ENCODE results near the gene PRPF31.

Gene PRPF31

GRCh38 chr19:54106716-54107115 is 8.8 kb upstream of the PRPF31 start:
- no peak for DNase-seq (ENCODE audit: low read depth in 1 of 2, low spot score in 1 of 2)

- no peak for DNase-seq (ENCODE audit: low read depth in 1 of 2, low spot score in 1 of 2)
Observed at GRCh38 chr19:54107876-54108490, 7.6 kb upstream of the PRPF31 start.

- DNase-seq (ENCODE audit: low read depth in 1 of 2, low spot score in 1 of 2): no peak
Observed at GRCh38 chr19:54108496-54108895, 7.1 kb upstream of the PRPF31 start.

- DNase-seq (ENCODE audit: low read depth in 1 of 2, low spot score in 1 of 2): no peak
Observed at GRCh38 chr19:54109651-54110050, 5.9 kb upstream of the PRPF31 start.

- no peak for DNase-seq (ENCODE audit: low read depth in 1 of 2, low spot score in 1 of 2)
Observed at GRCh38 chr19:54114340-54115108, 1.0 kb upstream of the PRPF31 start.

- DNase-seq (ENCODE audit: low read depth in 1 of 2, low spot score in 1 of 2): no peak
Observed at GRCh38 chr19:54121259-54121658, 5.7 kb downstream of the PRPF31 start.

GRCh38 chr19:54123682-54124081 is 8.1 kb downstream of the PRPF31 start:
- DNase-seq (ENCODE audit: low read depth in 1 of 2, low spot score in 1 of 2): no peak

GRCh38 chr19:54124393-54124792 is 8.8 kb downstream of the PRPF31 start:
- DNase-seq (ENCODE audit: low read depth in 1 of 2, low spot score in 1 of 2): no peak

- no peak for DNase-seq (ENCODE audit: low read depth in 1 of 2, low spot score in 1 of 2)
Observed at GRCh38 chr19:54125713-54126112, 10.2 kb downstream of the PRPF31 start.

- DNase-seq (ENCODE audit: low read depth in 1 of 2, low spot score in 1 of 2): no peak
Observed at GRCh38 chr19:54127688-54128440, 12.3 kb downstream of the PRPF31 start.

GRCh38 chr19:54128441-54128725 is 12.8 kb downstream of the PRPF31 start:
- DNase-seq (ENCODE audit: low read depth in 1 of 2, low spot score in 1 of 2): no peak

- no peak for DNase-seq (ENCODE audit: low read depth in 1 of 2, low spot score in 1 of 2)
Observed at GRCh38 chr19:54128796-54129616, 13.5 kb downstream of the PRPF31 start.

- no peak for DNase-seq (ENCODE audit: low read depth in 1 of 2, low spot score in 1 of 2)
Observed at GRCh38 chr19:54129617-54129996, 14.1 kb downstream of the PRPF31 start.

GRCh38 chr19:54133312-54133956 is 17.9 kb downstream of the PRPF31 start:
- no peak for DNase-seq (ENCODE audit: low read depth in 1 of 2, low spot score in 1 of 2)

- DNase-seq (ENCODE audit: low read depth in 1 of 2, low spot score in 1 of 2): no peak
Observed at GRCh38 chr19:54133957-54134590, 18.5 kb downstream of the PRPF31 start.

GRCh38 chr19:54136086-54136863 is 20.7 kb downstream of the PRPF31 start:
- no peak for DNase-seq (ENCODE audit: low read depth in 1 of 2, low spot score in 1 of 2)

- DNase-seq (ENCODE audit: low read depth in 1 of 2, low spot score in 1 of 2): peak; percentile 92 to 99
Observed at GRCh38 chr19:54136864-54137698, 21.5 kb downstream of the PRPF31 start.

GRCh38 chr19:54137699-54138488 is 22.3 kb downstream of the PRPF31 start, which contains the start of gene CNOT3:
CNOT3 (plus strand) TSS chr19:54137762; CDS start chr19:54142979, 5,217 bp downstream.
- DNase-seq (ENCODE audit: low read depth in 1 of 2, low spot score in 1 of 2): no peak

Data from activated CD4-positive, alpha-beta T cell treated with anti-CD3 and anti-CD28 coated beads, Interleukin-2, amount 50 U/mL, for 24 hours (primary cell).